ENCODE results near the gene NRG3. TPM values are rescaled to one million over a fixed set of nuclear protein-coding genes. Genes with fewer than 3 reads are reported as not detected.
"Not testable (repeated sequence)": the region's sequence is repeated elsewhere in the genome, so short reads cannot be mapped to it uniquely, and the experiment has no call there.

Gene NRG3
- total RNA-seq, 2 donors from 2014 or later, result 0.41 TPM; not detected in 1

DNA sequence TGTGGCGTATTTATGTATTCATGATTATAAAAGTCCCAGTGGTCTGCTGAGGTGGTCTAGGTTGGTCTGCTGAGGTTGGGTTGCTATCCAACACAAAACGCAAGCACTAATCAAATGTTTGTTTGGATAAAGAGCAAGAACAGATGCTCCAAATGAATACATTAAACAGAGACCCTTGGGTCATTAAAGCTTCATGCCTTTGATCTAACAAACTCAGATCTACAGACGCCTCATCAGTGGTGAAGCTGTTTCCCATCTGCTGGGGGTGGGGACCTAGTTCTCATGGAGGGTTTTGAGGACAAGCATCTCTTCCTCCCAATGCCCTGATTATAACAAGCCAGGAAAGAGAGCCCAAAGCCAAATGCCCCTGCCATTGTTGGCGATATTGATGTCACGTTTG is 786.7 kb downstream of the NRG3 start:
- no peaks in the 10 kb centered on the region for H3K9me3 ChIP-seq
- H3K36me3 ChIP-seq, result no peaks in the 10 kb centered on the region
- TF ChIP-seq, protein P1, sequence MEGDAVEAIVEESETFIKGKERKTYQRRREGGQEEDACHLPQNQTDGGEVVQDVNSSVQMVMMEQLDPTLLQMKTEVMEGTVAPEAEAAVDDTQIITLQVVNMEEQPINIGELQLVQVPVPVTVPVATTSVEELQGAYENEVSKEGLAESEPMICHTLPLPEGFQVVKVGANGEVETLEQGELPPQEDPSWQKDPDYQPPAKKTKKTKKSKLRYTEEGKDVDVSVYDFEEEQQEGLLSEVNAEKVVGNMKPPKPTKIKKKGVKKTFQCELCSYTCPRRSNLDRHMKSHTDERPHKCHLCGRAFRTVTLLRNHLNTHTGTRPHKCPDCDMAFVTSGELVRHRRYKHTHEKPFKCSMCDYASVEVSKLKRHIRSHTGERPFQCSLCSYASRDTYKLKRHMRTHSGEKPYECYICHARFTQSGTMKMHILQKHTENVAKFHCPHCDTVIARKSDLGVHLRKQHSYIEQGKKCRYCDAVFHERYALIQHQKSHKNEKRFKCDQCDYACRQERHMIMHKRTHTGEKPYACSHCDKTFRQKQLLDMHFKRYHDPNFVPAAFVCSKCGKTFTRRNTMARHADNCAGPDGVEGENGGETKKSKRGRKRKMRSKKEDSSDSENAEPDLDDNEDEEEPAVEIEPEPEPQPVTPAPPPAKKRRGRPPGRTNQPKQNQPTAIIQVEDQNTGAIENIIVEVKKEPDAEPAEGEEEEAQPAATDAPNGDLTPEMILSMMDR (IDR thresholded peaks at IDR 0.05), result no peak
- no peaks in the 10 kb centered on the region for H3K27me3 ChIP-seq (replicated peaks; ENCODE audit: insufficient read depth)
- H3K27ac ChIP-seq, result no peak overlapping the region
- no peak overlapping the region for H3K4me3 ChIP-seq
- H3K4me1 ChIP-seq (ENCODE audit: control insufficient read depth in 1 of 2, low read depth in 2 of 2), result peaks cover 0 to 14% of the 10 kb centered on the region in 2 donors
- DNase-seq (ENCODE audit: low spot score), result no peak
- no peak for ATAC-seq (ENCODE audit: insufficient number of reproducible peaks, low FRiP score, low read depth)

DNA sequence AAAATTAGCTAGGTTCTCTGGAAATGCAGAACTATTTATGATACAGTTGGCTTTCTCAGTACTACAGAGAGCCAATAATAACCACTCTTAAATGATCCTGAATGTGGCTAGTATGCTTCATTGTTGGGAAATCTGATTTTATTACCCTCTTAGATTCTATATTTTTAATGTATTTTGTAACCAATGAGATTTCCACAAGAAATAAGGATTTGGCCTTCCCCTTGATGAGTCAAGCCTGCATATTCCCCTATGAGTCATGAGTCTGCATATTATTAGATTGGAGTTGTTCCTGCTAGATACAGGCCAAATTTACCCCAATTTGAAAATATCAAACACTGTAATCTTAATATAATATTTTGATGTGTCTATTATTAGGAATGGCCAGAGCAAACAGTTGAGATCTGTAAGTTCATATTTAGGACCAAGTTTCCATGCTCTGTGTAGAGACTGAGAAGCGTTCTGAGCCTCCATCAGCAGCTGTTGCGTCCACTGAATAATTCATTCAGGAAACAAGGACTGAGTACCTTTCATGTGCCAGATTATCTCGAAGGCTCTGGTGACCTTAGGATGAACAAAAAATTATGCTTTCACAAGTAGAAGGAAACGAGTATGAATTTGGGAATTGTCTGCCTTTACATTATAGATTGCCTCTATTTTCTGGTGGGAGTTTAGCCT is 793.4 kb downstream of the NRG3 start:
- Histone ChIP-seq H3K9me3 (no peaks in the 10 kb centered on the region), H3K4me3 (peak overlapping the region; percentile 30), H3K4me1 (ENCODE audit: control insufficient read depth in 1 of 2, low read depth in 2 of 2) (peaks cover 11 to 26% of the 10 kb centered on the region in 2 donors), H3K27me3 (replicated peaks; ENCODE audit: insufficient read depth) (no peaks in the 10 kb centered on the region), H3K27ac (peak overlapping the region; percentile 43 to 52), H3K36me3 (no peaks in the 10 kb centered on the region)
- TF ChIP-seq, protein P1 (IDR thresholded peaks at IDR 0.05), result no peak
- DNase-seq (ENCODE audit: low spot score), result no peak
- no peak for ATAC-seq (ENCODE audit: insufficient number of reproducible peaks, low FRiP score, low read depth)

DNA sequence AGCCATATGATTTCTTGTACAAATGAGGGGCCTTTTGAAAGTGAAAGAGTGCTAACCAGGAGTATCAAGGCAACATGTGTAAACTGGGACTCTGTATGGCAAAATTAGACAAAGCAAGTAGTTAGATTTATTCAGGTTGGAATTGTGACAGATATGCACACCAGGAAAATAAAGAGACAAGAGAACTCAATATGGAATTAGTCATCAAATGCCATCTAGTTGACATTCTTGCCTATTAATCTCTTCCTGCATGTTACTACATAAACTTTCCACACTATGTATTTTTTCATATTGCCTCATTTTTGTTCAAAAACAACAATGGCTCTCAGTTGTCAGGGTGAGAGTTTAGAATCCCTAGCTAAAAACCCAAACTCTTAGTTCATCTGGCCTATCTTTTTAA is 799.0 kb downstream of the NRG3 start:
- H3K4me3 ChIP-seq, result no peak overlapping the region
- no peaks in the 10 kb centered on the region for H3K36me3 ChIP-seq
- H3K27me3 ChIP-seq (replicated peaks; ENCODE audit: insufficient read depth), result no peaks in the 10 kb centered on the region
- TF ChIP-seq, protein P1 (IDR thresholded peaks at IDR 0.05), result no peak
- no peaks in the 10 kb centered on the region for H3K9me3 ChIP-seq
- no peak for DNase-seq (ENCODE audit: low spot score)
- H3K4me1 ChIP-seq (ENCODE audit: control insufficient read depth in 1 of 2, low read depth in 2 of 2), result no peaks in the 10 kb centered on the region
- no peak overlapping the region for H3K27ac ChIP-seq
- ATAC-seq (ENCODE audit: insufficient number of reproducible peaks, low FRiP score, low read depth), result no peak

DNA sequence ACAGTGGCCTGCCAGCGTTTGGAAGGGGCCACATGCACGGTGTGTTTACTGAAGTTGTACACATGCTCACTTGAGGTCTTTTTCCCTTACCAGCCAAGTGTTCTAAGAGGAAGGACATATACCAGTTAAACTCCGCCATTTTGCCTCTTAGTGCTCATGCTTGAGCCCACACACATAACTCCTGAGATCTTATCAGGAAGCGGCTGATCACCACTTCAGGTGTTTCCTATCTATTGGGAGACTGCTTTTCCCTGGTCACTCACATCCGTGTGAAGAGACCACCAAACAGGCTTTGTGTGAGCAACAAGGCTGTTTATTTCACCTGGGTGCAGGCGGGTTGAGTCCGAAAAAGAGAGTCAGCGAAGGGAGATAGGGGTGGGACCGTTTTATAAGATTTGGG is 802.9 kb downstream of the NRG3 start:
- not testable (repeated sequence) for H3K27me3 ChIP-seq (replicated peaks; ENCODE audit: insufficient read depth); ATAC-seq (ENCODE audit: insufficient number of reproducible peaks, low FRiP score, low read depth); H3K4me1 ChIP-seq (ENCODE audit: control insufficient read depth in 1 of 2, low read depth in 2 of 2); H3K9me3 ChIP-seq; H3K36me3 ChIP-seq; H3K4me3 ChIP-seq; H3K27ac ChIP-seq; DNase-seq (ENCODE audit: low spot score)

DNA sequence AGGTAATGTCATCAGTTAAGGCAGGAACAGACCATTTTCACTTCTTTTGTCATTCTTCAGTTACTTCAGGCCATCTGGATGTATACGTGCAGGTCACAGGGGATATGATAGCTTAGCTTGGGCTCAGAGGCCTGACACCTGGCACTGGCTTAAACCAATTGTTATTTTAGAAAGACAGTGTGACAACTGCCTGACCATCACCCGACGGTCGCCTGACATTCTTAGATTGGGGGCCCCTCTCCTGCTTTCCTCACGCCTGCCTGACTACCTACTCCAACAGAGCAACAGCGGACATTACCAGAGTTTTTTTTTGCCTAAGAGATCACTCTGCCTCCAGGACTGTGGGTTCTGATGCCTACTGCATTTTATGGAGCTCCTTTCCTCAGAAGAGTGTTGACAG is 803.5 kb downstream of the NRG3 start:
- not testable (repeated sequence) for H3K27ac ChIP-seq; H3K4me1 ChIP-seq (ENCODE audit: control insufficient read depth in 1 of 2, low read depth in 2 of 2); ATAC-seq (ENCODE audit: insufficient number of reproducible peaks, low FRiP score, low read depth); DNase-seq (ENCODE audit: low spot score); H3K36me3 ChIP-seq; H3K4me3 ChIP-seq; H3K9me3 ChIP-seq; H3K27me3 ChIP-seq (replicated peaks; ENCODE audit: insufficient read depth)

DNA sequence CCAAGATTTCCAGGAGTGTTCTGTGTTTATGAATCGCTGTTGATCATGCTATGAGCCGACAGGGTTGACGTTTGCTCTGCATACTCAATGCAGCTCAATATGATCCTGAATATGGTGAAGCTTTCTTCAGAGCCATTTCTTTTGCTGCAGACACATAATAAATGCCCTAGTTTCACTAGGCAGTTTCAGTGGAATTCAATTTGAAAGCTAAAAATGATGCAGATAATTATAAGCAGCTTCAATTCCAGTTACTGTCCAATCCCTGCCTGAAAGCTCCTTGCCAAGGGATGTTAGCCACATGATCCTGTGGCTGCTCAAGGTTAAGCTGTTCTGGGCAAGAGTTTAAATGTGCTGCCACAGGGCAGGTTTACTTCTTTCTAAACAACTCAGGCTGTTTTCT is 805.6 kb downstream of the NRG3 start:
- H3K27ac ChIP-seq, result no peak overlapping the region
- no peaks in the 10 kb centered on the region for H3K4me1 ChIP-seq (ENCODE audit: control insufficient read depth in 1 of 2, low read depth in 2 of 2)
- H3K9me3 ChIP-seq, result no peaks in the 10 kb centered on the region
- ATAC-seq (ENCODE audit: insufficient number of reproducible peaks, low FRiP score, low read depth) (no peak), DNase-seq (ENCODE audit: low spot score) (no peak)
- no peaks in the 10 kb centered on the region for H3K27me3 ChIP-seq (replicated peaks; ENCODE audit: insufficient read depth)
- no peak overlapping the region for H3K4me3 ChIP-seq
- TF ChIP-seq, protein P1 (IDR thresholded peaks at IDR 0.05), result no peak
- H3K36me3 ChIP-seq, result no peaks in the 10 kb centered on the region

Measured in thoracic aorta (tissue), 2 donors.